PC-9 (cell line): Measurements from ENCODE around the gene SCAMP2. TPM values are rescaled to one million over a fixed set of nuclear protein-coding genes. Genes with fewer than 3 reads are reported as not detected.

Experiments
- BruUV-seq: library from RNA; stranded (reverse); fragments of 400-500 nt; replicated peaks from 2 replicates; lab custom pipeline; 2021; lab: Mats Ljungman, UMichigan
- CTCF ChIA-PET: fragments of 300-600 bp; sonication (Branson Sonifier 250); formaldehyde crosslinking; loops from one replicate; lab custom pipeline; 2022; ENCODE audit warnings: antibody characterized with exemption; lab: Charles Lee
- POLR2A ChIA-PET: fragments of 300-600 bp; sonication (Branson Sonifier 250); formaldehyde crosslinking; loops from one replicate; lab custom pipeline; 2022; ENCODE audit warnings: antibody characterized with exemption; ENCODE audit not compliant: unreplicated experiment; lab: Charles Lee
- DNase-seq, 2 experiments: peaks; one replicate each; pipeline versions ENCODE4 v3.0.0 to v3.0.0-alpha.2; 2015 to 2022; ENCODE audit warnings: mixed read lengths in 1 of 2
- H2AFZ ChIP-seq: fragments of 200-600 bp; sonication (generic); 2 replicates; pipeline ENCODE4 v1.8.1; 2017; ENCODE audit warnings: antibody characterized with exemption
- H3F3A ChIP-seq: fragments of 200-600 bp; sonication (generic); 2 replicates; pipeline ENCODE4 v1.8.1; 2017; ENCODE audit warnings: antibody characterized with exemption, mild to moderate bottlenecking, low read depth; ENCODE audit not compliant: insufficient read depth
- H3K27ac ChIP-seq: fragments of 200-600 bp; sonication (generic); 2 replicates; pipeline ENCODE4 v1.6.1; 2016; ENCODE audit warnings: mixed run types
- H3K27me3 ChIP-seq: fragments of 200-600 bp; sonication (generic); 2 replicates; pipeline ENCODE4 v1.6.1; 2016; ENCODE audit warnings: low read depth, mixed run types; ENCODE audit not compliant: insufficient read depth
- H3K36me3 ChIP-seq: fragments of 200-600 bp; sonication (generic); 2 replicates; pipeline ENCODE4 v1.6.1; 2016; ENCODE audit warnings: low read depth, mixed run types
- H3K4me1 ChIP-seq: fragments of 200-600 bp; sonication (generic); replicated peaks from 2 replicates; pipeline ENCODE4 v1.6.1; 2016; ENCODE audit warnings: mixed run types; ENCODE audit not compliant: insufficient read depth
- H3K4me2 ChIP-seq: fragments of 200-600 bp; sonication (generic); 2 replicates; pipeline ENCODE4 v1.6.1; 2017; ENCODE audit warnings: mixed run types
- H3K4me3 ChIP-seq: fragments of 200-600 bp; sonication (generic); 2 replicates; pipeline ENCODE4 v1.6.1; 2016; ENCODE audit warnings: mixed run types
- H3K79me2 ChIP-seq: fragments of 200-600 bp; sonication (generic); 2 replicates; pipeline ENCODE4 v1.6.1; 2017; ENCODE audit warnings: low read depth, mixed run types
- H3K9me2 ChIP-seq: fragments of 200-600 bp; sonication (generic); 2 replicates; pipeline ENCODE4 v1.8.1; 2017; ENCODE audit warnings: mild to moderate bottlenecking; ENCODE audit not compliant: insufficient read depth
- H3K9me3 ChIP-seq: fragments of 200-600 bp; sonication (generic); 2 replicates; pipeline ENCODE4 v1.8.1; 2016; ENCODE audit warnings: low read depth; ENCODE audit not compliant: insufficient read depth
- H4K20me1 ChIP-seq: fragments of 200-600 bp; sonication (generic); 2 replicates; pipeline ENCODE4 v1.8.1; 2017; ENCODE audit not compliant: insufficient read depth
- EZH2 ChIP-seq: fragments of 200-600 bp; sonication (generic); IDR thresholded peaks from 2 replicates; pipeline ENCODE4 v1.8.0; 2017; ENCODE audit warnings: antibody characterized with exemption, low read depth
- intact Hi-C: fragments of 100-400 bp; cut with micrococcal nuclease; formaldehyde crosslinking; loops from one replicate; pipeline ENCODE4 v1.10.0; 2022; ENCODE audit not compliant: unreplicated experiment
- total RNA-seq: library from RNA; stranded (reverse); gene quantifications from 2 replicates; pipeline ENCODE4 v1.2.3, GENCODE V29; 2021
- TF ChIP-seq, protein P1 (sequence below): fragments of 200-600 bp; sonication (generic); conservative IDR thresholded peaks from 2 replicates; pipeline ENCODE4 v1.6.1; 2017; ENCODE audit warnings: mixed run types, antibody characterized with exemption, mild to moderate bottlenecking, moderate library complexity

SCAMP2 gene
- total RNA-seq, 1 experiment from 2014 or later, result 84.6 TPM

DNA sequence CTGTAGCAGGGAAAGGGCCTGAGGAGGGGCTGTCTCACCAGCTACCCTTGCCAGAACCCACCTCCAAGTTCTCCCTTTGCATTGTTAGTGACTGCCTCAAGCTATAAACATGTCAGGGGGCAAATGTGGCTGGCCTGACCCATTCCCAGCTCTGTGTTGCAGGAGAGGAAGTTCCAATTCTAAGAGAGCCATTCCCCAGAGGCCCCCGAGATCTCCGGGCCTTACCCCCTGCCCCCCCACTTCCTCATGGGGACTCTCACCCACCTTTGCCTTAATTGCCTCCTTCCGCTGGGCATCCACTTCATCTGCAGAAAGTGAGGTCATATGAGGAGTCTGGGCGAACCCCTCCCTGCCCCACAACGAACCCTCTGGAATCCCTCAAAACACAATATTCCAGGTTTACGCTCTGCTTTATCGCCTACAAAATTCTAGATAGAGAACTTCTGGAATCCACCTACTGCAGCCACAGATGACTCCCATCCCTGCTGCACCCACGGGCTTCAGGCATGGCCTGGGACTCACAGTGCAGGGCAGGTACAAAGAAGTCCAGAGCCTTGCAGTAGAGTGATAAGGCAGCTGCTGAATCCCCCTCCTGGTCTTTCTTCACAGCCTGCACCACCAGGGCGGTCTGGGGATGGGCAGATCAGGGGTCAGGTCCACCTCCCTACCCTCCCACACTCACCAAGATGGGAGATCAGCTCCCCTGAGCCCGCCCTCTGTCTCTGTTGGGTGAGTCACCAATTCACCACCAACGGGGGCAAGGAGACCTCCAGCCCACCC is 34.2 kb downstream of the SCAMP2 start:
- Histone ChIP-seq H3F3A (peaks cover under 1% of the 10 kb centered on the region; the same call in 1 of the 2 replicates), H3K4me2 (no peak overlapping the region), H4K20me1 (no peaks in the 10 kb centered on the region; the same call in 1 of the 2 replicates), H3K4me3 (no peak overlapping the region), H3K27me3 (no peaks in the 10 kb centered on the region), H2AFZ (no peak overlapping the region), H3K9me3 (no peaks in the 10 kb centered on the region), H3K4me1 (peaks cover 11% of the 10 kb centered on the region), H3K36me3 (no peaks in the 10 kb centered on the region), H3K9me2 (no peaks in the 10 kb centered on the region), H3K79me2 (no peaks in the 10 kb centered on the region), H3K27ac (no peak overlapping the region)
- TF ChIP-seq EZH2, result no peak
- TF ChIP-seq, protein P1, sequence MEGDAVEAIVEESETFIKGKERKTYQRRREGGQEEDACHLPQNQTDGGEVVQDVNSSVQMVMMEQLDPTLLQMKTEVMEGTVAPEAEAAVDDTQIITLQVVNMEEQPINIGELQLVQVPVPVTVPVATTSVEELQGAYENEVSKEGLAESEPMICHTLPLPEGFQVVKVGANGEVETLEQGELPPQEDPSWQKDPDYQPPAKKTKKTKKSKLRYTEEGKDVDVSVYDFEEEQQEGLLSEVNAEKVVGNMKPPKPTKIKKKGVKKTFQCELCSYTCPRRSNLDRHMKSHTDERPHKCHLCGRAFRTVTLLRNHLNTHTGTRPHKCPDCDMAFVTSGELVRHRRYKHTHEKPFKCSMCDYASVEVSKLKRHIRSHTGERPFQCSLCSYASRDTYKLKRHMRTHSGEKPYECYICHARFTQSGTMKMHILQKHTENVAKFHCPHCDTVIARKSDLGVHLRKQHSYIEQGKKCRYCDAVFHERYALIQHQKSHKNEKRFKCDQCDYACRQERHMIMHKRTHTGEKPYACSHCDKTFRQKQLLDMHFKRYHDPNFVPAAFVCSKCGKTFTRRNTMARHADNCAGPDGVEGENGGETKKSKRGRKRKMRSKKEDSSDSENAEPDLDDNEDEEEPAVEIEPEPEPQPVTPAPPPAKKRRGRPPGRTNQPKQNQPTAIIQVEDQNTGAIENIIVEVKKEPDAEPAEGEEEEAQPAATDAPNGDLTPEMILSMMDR, result no peak
- ChIA-PET CTCF (no interaction called here), POLR2A (no interaction called here)
- intact Hi-C loops, result no loop called here
- DNase-seq, result no peak
- no TSS peak for BruUV-seq

DNA sequence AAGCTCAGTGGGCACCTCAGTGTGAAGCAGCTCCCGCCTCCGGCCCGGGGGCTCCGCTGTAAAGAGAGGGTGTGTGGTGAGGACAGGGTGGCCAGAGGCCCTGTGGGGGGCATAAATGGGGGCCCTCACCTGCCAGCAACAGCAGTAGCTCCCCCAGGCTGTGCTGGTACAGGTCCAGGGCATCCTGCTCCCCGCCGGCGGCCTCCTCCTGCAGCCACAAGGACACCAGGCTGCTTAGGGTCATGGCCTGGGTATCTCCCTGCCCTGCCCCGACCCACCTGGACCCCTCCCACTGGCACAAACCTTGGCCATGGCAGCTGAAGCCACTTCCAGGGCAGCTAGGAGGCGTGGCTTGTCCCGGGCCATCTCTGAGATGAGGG is 35.0 kb downstream of the SCAMP2 start:
- Histone ChIP-seq H3K79me2 (no peaks in the 10 kb centered on the region), H3F3A (no peaks in the 10 kb centered on the region), H3K9me3 (no peaks in the 10 kb centered on the region), H4K20me1 (no peaks in the 10 kb centered on the region; the same call in 1 of the 2 replicates), H2AFZ (no peak overlapping the region), H3K27ac (no peak overlapping the region), H3K9me2 (no peaks in the 10 kb centered on the region), H3K4me2 (no peak overlapping the region), H3K36me3 (no peaks in the 10 kb centered on the region), H3K4me1 (peaks cover 6% of the 10 kb centered on the region), H3K27me3 (no peaks in the 10 kb centered on the region), H3K4me3 (no peak overlapping the region)
- no TSS peak for BruUV-seq
- TF ChIP-seq, protein P1, result no peak
- no peak for TF ChIP-seq EZH2
- intact Hi-C loops, result no loop called here
- no peak for DNase-seq
- ChIA-PET CTCF (no interaction called here), POLR2A (no interaction called here)

DNA sequence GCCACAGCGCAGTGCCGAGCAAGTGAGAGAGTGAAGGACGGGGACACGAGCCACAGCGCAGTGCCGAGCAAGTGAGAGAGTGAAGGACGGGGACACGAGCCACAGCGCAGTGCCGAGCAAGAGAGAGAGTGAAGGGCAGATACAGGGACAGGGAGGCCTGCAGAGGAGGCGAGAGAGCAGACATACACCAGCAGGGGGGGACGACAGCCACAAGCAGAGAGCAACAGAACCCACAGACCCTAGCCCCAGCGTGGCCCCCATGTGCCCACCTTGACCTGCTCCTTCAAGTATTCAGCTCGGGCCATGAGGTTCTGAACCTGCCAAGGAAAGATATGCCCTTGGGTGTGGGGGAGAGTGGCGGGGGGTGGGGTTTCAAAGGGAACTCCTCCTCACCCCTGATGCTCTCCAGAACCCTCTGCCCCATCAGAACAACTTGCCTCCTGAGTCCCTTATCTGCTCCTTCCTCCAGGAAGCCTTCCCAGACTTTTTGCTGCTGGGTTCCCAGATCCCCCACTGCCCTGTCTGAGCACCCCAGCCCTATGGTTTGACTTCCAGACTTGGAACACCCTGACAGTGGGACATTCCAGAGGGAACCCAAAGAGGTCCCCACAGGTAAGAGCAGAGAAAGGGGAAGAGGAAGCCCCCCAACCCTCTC is 35.6 kb downstream of the SCAMP2 start:
- no TSS peak for BruUV-seq
- H3K36me3 ChIP-seq, result no peaks in the 10 kb centered on the region
- H3K4me2 ChIP-seq, result no peak overlapping the region
- H3K79me2 ChIP-seq, result no peaks in the 10 kb centered on the region
- TF ChIP-seq EZH2, result no peak
- TF ChIP-seq, protein P1, result no peak; the same call in 1 of the 2 replicates
- no peak overlapping the region for H3K27ac ChIP-seq
- no peaks in the 10 kb centered on the region for H3K27me3 ChIP-seq
- H3K9me2 ChIP-seq, result no peaks in the 10 kb centered on the region
- H3K4me1 ChIP-seq, result peaks cover 6% of the 10 kb centered on the region
- H2AFZ ChIP-seq, result no peak overlapping the region
- ChIA-PET POLR2A (no interaction called here), CTCF (no interaction called here)
- H3K4me3 ChIP-seq, result no peak overlapping the region
- no peaks in the 10 kb centered on the region for H3K9me3 ChIP-seq
- intact Hi-C loops, result no loop called here
- H4K20me1 ChIP-seq, result no peaks in the 10 kb centered on the region; the same call in 1 of the 2 replicates
- DNase-seq, result no peak
- H3F3A ChIP-seq, result no peaks in the 10 kb centered on the region
